NOMO-1 (cell line): ENCODE data around the gene PSMF1.
"Not testable (repeated sequence)": the region's sequence is repeated elsewhere in the genome, so short reads cannot be mapped to it uniquely, and the experiment has no call there.

Source experiments
- DNase-seq, 2 experiments: peaks; one replicate each; lab custom pipeline; 2025; ENCODE audit not compliant: unreplicated experiment in 2 of 2; lab: John Stamatoyannopoulos, UW

Gene PSMF1

DNA sequence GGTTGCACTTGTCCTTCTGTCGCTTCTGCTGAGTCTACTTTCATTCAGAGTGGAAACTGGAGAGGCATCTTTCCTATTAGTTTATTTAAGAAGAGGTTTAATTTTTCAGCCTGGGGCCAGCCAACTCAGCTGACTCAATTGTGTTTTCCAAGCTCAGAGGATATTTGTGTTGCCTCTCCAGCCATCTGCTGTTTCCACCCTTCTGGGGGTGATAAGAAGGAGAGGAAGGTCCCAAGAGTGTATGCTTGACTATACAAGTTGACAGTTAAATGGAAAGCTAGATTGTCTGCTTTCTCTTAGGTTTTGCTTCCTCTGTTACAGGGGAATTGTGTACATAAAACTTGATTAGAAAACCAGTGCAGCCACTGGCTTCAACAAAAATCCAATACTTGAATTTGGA lies 3.0 kb downstream of the PSMF1 start:
- DNase-seq, result no peak

DNA sequence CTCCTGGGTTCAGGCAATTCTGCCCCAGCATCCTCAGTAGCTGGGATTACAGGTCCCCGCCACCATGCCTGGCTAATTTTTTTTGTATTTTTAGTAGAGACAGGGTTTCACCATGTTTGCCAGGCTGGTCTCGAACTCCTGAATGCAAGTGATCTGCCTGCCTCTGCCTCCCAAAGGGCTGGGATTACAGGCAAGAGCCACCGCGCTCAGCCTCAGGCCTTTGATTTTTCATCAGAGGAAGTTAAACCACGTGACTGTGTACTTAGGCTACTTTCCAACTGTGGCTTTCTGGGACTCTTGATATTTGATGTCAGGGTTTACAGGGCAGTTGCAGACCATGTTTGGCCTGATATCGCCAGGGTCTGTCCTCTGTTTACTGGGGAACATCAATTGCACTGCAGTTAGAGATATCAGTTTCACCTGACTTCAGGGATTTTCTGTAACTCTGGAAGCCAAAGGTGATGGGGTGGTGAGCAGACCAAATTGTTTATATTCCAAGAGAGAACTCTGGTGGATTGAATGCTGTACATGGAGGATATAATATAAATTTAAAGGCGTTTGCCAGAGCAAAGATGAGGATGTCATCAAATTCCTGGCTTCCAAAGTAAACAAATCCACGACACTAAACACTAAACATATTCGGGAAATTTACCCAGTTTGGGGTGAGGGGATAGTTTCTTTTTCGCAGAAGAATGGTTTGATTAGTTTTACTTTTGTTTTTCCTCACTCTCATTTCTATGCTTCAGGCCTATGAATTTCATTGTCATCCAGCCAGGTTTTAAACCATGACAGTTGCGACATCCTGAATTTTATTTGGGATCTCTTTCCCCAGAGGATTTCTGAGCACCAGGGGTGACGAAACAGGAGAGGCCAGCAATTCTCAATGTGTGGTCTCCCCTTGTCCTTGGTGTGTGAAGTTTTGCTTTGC lies 4.2 kb downstream of the PSMF1 start:
- DNase-seq, result no peak

DNA sequence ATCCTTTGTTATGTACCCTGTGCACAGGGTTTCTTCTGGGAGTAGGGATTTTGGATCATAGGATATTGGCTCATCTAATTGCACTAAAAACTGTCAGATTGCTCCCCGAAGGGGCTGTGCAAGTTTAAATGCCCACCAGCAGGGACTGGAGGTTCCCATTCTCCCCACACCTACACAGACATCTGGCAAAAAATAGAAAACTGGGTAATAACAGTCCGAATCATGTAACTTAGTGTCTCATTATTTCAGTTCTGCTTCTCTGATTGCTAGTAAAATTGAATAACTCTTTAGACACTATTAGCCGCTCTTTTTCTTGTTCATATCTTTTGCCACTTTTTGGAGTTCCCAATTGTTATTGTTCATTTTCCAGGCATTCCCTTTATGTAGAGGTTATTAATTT lies 5.3 kb downstream of the PSMF1 start:
- no peak for DNase-seq

DNA sequence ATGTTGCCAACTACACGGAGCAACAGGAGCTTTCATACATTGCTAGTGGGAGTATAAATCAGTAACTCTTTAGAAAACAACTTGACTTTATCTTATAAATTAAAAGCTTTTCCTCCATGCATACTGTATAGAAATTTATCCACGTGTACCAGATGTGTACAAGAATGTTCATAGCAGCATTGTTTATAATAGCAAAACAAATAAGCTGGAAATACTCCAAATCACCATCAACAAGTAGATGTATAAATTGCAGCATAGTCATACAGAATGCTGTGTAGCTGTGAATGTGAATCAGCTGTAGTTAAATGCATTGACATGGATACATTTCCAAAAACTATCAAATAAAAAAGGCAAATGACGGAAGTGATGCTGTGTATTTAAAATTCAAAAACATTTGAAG lies 6.0 kb downstream of the PSMF1 start:
- DNase-seq, result no peak

DNA sequence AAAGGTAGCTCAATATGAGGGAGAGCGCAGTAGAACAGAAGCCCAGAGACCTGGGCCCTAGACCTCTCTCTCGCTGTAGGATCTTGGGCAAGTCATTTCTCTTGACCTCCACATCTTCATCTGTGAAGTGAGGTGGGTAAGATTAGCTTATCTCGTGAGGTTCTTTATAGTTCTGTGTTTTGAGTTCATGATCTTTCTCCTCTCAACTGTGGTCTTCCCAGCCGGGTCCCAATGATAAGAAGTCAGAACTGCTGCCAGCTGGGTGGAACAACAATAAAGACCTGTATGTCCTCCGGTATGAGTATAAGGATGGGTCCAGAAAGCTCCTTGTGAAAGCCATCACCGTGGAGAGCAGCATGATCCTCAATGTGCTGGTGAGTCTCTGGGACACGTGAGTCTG lies 6.9 kb downstream of the PSMF1 start:
- no peak for DNase-seq

DNA sequence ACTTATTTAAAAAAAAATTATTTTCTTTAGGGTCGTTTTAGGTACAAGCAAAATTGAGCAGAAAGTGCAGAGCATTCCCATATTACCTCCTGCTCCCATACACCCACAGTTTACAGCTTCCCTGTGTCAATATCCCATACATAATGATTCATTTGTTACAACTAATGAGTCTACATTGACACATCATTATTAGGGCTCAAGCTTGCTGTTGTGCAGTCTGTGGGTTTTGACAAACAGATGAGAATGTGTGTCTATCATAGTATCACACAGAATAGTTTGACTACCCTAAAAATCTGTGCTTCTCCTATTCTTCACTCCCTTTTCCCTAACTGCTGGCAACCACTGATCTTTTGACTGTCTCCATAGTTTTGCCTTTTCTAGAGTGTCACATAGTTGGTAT lies 9.4 kb downstream of the PSMF1 start:
- no peak for DNase-seq

DNA sequence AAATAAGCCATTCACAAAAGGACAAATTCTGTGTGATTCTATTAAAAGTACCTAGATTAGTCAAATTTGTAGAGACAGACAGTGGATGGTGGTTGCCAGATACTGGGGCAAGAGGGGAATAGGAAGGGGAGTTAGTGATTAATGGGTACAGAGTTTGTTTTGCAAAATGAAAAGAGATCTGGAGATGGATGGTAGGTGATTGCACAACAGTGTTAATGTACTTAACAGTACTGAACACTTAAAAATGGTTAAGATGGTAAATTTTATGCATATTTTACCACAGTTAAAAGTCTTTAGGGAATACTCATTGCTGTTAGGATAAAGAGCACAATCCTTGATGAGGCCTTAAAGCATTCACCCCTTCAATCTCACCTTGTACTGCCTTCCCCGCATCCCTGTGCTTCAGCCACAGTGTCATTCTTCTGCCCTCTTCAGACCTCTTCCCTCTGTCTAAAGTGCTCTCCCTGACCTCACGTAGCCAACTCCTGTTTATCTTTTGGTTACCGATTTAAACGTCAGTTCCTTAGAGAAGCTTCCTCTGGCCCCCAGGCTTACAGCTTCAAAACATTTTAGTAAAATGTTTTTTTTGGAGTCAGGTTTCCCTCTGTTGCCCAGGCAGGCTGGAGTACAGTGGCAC lies 11.8 kb downstream of the PSMF1 start:
- no peak for DNase-seq

DNA sequence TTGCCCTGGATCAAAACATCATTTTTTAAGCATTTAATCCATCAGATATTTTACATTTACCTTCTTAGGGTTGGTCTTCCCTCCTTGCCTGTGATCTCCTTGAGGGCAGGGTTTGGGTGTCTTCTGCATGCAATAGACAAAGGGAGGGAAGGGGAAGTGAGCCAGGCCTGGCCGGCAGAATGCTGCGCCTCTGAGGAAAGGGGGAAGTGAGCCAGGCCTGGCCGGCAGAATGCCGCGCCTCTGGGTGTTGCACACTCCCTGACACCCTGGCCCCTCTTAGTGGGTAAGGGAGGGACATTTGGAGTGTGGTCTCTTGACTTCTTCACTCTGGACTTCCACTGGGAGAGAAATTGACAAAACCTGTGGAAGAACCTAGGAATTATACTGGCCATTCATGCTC lies 12.4 kb downstream of the PSMF1 start:
- peak; percentile 90 for DNase-seq

DNA sequence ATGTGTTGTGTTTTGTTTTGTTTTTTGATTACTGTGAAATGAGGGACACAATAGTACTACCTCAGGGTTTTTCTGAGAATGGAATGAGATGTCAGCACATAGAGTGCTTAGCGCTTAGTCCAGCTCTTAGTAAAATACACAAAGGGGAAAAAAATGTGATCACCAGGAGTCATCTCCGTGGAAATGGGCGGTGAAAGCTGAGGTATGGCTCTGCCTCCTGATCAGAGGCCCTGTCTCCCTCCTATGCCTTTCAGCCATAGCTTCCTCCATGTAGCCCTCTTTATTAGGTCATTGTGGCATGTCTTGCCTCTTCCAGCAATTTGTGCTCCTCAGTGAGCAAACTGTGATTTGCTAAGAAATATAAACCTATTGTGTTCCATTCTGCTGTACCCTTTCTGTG lies 13.0 kb downstream of the PSMF1 start:
- DNase-seq, result no peak

DNA sequence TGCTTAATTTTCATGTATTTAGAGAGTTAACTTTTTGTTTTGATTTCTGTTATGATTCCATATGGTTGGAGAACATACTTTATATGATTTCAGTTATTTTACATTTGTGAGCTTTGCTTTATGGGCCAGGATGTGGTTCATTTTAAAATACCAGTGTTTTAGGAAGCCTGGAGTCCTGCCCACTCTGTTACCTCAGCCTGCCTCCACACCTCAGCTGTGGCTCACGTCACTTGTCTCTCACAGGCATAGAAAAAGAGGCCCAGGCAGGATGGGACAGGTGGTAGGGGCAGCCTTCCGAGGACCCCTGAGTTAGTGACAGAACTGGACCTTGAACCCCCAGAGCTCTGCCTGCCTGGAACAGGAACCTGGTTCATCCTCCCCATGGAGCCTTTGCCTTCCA lies 16.0 kb downstream of the PSMF1 start:
- no peak for DNase-seq

DNA sequence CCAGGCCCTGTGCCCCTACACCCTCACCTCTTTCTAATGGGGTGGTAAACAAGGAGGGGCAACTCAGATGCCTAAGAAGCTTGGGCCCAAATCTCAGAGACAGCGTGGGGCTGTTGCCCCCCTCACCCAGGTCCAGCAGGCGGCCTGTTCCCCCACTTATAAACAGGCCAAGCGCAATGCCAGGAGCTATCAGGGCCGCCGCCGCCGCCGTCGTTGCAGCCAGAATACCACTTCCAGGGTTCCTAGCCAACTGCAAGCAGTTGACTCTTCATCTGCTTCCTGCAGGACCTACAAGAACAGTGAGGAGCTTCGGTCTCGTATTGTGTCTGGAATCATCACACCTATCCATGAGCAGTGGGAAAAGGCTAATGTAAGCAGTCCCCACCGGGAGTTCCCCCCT lies 16.4 kb downstream of the PSMF1 start:
- DNase-seq, result no peak

DNA sequence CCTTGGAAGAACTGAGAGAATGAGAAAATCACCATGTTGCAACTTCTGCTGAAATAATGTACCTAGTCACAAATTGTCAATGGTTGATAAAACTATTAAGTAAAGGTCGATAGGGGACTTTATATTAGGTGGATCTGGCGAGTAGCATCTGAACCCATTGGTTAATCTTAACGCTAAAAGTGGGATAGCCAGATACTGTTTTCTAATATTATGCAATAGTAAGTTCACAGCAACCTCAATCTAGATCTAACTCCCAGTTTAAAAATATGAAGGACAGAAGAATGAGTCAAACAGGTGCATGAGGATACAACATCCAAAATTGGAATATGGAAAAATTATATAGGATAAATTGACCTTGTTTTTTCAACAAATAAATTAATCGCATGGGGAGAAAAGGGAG lies 18.8 kb downstream of the PSMF1 start:
- no peak for DNase-seq

DNA sequence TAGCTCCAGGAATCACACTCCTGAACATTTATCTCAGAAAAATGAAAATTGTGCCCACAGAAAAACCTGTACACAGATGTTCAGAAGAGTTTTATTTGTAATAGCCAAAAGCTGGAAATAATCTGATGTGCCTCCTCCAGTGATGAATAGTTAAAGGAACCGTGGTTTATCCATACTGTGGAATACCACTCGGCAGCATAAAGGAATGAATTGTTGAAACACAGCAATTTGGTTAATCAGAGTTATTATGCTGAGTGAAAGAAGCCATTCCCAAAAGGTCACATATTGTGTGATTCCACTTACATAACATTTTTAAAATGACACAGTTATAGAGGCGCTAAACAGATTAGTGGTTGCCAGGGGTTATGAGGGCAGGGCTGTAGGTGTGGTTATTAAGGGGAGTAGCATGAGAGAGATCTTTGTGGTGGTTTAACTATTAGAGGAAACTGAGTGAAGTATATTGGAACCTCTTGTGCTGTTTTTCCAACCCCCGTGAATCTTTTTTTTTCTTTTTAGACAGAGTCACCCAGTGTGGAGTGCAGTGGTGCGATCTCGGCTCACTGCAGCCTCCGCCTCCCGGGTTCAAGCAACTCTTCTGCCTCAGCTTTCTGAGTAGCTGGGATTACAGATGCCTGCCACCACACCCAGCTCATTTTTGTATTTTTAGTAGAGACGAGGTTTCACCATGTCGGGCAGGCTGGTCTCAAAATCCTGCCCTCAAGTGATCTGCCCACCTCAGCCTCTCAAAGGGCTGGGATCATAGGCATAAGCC lies 26.2 kb downstream of the PSMF1 start:
- no peak for DNase-seq

DNA sequence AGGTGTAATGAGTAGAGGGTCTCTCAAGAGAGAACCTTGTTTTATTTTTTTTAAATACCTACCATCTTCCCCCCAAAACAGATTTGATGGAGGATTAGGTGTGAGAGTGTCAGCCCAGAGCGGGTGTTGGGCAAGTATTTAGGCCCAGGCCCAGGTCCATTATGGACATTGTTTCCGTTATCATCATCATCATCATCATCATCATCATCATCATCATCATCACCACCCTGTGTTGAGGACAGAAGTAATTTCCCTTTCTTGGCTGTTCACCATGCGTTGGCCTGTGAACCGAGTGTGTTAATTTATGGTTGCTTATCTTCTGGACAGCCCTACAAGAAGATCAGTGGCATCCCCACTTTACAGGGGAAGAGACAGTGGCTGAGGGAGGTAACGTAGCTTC lies 28.6 kb downstream of the PSMF1 start:
- DNase-seq, result no peak

DNA sequence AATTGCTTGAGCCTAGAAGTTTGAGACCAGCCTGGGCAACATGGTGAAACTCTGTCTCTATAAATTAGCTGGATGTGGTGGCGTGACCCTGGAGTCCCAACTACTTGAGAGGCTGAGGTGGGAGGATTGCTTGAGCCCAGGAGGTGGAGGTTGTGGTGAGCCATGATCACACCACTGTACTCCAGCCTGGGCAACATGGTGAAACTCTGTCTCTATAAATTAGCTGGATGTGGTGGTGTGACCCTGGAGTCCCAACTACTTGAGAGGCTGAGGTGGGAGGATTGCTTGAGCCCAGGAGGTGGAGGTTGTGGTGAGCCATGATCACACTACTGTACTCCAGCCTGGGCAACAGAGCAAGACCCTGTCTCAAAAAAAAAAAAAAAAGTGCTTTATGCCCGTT lies 31.4 kb downstream of the PSMF1 start:
- DNase-seq, result not testable (repeated sequence)

DNA sequence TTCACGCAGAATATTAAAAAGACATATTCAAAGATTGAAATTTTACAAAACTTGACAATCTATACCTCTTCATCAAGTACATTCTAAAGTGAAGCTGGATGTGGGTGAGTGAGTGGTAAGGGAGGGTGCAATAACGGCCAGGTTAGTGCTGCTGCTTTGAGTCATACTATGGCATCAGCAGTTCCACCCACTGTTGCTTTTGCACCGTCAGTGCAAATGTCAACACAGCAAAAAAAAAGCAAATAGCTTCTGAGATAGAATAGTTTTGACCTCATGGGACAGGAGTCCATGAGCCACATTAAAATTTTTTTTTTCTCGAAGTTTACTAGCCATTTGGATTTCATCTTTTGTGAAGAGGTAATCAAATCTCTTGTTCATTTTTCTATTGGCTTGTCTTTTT lies 31.8 kb downstream of the PSMF1 start:
- no peak for DNase-seq

DNA sequence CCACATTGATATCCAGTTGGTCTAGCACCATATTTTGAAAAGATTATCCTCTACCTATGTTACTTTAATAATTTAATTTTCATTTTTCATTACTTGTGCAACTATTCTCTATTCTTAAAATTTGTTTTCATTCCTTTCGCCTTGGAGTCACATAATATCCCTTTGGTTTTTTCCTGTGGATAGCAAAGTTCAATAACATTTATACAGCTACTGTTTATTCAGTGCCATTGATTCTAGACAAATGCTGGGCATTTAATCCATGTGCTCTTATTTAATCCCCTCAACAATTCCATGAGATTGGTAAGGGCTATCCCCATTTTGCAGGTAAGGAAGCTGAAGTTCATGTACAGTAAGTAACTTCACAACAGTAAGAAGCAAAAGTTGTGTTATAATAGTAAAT lies 32.6 kb downstream of the PSMF1 start:
- DNase-seq, result no peak

DNA sequence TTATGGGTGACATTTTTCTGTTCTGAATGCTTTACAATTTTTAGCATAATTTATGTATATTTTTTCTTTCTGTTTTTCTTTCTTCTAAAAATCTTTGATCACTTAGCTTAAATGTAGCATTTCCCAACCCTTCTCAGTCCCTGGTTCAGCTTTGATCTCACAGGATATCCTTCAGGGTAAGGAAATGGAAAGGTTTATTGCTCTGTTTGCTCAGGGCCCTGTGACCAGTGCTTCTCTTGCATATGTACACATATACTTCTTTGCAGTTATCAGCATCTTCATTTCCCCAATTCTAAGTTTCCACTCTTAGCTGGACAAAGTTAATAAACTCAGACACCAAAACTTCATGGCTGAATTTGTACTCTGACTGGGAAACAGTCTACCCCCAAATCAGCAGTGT lies 35.8 kb downstream of the PSMF1 start:
- no peak for DNase-seq

DNA sequence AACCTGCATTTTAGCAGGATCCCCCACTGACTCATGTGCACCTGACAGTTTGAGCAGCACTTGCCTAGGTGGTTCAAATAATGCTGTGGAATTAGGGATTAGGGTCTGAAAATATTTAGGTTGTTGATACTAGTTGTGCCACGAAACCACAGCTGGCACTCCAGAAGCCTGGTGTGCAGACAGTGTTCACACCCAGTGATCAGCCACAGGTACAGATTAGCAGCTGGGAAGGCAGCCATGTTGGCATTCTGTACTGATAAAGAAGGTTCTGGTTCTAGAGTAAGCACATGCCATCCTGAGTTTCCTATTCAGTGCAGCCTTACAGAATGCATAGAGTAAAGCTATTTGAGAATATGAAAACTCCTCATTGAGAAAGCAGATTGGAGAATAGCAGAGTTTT lies 36.3 kb downstream of the PSMF1 start:
- DNase-seq, result no peak

DNA sequence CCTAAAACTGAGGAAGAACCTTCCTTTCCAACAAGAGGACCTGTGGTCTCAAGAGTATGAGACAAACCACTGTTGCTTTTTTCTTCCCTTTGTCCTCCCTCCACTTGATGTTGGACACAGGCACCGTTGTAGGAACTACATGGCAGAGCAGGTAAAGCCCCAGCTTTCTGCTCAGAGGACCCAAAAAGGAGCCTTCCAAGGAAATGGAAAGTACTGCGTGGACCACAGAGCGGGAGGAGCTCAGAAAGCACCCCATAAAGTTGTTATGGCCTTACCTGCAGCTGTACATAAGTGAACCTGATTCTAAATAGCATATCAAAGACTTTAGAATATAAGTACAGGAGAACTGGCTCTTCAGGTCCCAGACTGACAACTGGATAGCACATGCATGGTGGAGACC lies 36.9 kb downstream of the PSMF1 start:
- DNase-seq, result no peak

DNA sequence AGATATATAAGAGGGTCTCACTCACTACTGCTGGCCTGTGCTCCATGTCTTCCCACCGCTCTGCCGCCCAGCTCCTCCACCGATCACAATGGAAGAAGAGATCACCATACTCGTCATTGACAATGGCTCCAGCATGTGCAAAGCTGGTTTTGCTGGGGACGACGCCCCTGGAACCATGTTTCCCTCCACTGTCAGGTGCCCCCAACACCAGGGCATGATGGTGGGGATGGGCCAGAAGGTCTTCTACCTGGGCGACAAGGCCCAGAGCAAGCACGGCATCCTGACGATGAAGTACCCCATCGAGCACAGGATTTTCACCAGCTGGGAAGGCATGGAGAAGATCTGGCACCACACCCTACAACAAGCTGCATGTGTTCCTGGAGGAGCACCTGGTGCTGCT lies 42.1 kb downstream of the PSMF1 start:
- DNase-seq, result no peak

DNA sequence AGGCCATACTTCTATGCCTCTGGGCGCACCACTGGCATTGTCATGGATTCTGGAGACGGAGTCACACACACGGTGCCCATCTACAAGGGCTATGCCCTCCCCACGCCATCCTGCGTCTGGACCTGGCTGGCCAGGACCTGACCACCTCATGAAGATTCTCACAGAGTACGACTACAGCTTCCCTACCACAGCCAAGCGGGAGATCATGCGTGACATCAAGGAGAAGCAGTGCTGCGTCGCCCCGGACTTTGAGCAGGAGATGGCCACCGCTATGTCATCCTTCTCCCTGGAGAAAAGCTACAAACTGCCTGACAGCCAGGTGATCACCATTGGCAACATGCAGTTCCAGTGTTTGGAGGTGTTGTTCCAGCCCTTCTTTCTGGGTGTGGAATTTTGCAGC lies 42.6 kb downstream of the PSMF1 start:
- no peak for DNase-seq
